ENCODE data around the gene ARHGAP32. TPM values are rescaled to one million over a fixed set of nuclear protein-coding genes. Genes with fewer than 3 reads are reported as not detected.

The ARHGAP32 gene
- total RNA-seq, 1 experiment from 2014 or later = 62.6 TPM

DNA sequence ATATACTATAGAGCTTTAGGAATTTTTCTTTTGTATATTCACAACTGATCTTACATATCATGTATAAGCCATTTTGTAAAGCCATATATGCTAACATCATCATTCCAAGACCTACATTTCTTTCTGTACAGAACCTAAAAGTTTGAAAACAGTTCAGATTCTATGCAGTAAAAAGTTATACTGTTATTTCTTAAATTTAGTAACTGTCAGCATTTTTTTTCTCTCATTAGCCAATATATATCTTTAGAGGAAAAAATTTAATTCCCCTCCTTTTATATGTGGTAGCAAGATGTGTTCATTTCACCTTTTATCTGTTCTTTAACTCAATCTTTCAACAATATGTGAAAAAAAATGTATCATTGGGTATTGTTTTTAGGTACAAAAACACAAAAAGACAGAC, 129.0 kb downstream of the ARHGAP32 start:
- Mint-ChIP-seq H3K4me1 (ENCODE audit: insufficient read depth, unreplicated experiment) (peaks cover 31% of the 10 kb centered on the region), H3K36me3 (ENCODE audit: insufficient read depth, unreplicated experiment) (peaks cover 40% of the 10 kb centered on the region), H3K27ac (ENCODE audit: low read depth, unreplicated experiment) (no peak overlapping the region), H3K4me3 (ENCODE audit: unreplicated experiment) (no peak overlapping the region), H3K27me3 (ENCODE audit: insufficient read depth, unreplicated experiment) (no peaks in the 10 kb centered on the region), H3K9me3 (ENCODE audit: unreplicated experiment) (no peaks in the 10 kb centered on the region)
- no TSS peak for BruUV-seq (replicated peaks)
- ChIA-PET CTCF (interaction anchor here (0.6 kb wide), 1 partner anchor 700 kb away, joined by 3 read pairs; no protein-coding TSS in a partner anchor), POLR2A (interaction anchor here (0.7 to 1.2 kb wide), 2 partner anchors 39 to 57 kb away, joined by 3 read pairs; no protein-coding TSS in a partner anchor)
- intact Hi-C loops (cut with micrococcal nuclease) = no loop called here
- DNase-seq (ENCODE audit: unreplicated experiment) = no peak
- TF ChIP-seq, protein P1, sequence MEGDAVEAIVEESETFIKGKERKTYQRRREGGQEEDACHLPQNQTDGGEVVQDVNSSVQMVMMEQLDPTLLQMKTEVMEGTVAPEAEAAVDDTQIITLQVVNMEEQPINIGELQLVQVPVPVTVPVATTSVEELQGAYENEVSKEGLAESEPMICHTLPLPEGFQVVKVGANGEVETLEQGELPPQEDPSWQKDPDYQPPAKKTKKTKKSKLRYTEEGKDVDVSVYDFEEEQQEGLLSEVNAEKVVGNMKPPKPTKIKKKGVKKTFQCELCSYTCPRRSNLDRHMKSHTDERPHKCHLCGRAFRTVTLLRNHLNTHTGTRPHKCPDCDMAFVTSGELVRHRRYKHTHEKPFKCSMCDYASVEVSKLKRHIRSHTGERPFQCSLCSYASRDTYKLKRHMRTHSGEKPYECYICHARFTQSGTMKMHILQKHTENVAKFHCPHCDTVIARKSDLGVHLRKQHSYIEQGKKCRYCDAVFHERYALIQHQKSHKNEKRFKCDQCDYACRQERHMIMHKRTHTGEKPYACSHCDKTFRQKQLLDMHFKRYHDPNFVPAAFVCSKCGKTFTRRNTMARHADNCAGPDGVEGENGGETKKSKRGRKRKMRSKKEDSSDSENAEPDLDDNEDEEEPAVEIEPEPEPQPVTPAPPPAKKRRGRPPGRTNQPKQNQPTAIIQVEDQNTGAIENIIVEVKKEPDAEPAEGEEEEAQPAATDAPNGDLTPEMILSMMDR (IDR thresholded peaks at IDR 0.05; ENCODE audit: unreplicated experiment) = no peak

GRCh38 chr11:129061492-129062230, 130.5 kb downstream of the ARHGAP32 start:
- TF ChIP-seq, protein P1 (IDR thresholded peaks at IDR 0.05; ENCODE audit: unreplicated experiment) = no peak
- peaks cover 39% of the 10 kb centered on the region for H3K36me3 Mint-ChIP-seq (ENCODE audit: insufficient read depth, unreplicated experiment)
- peak overlapping the region; percentile 90 for H3K27ac Mint-ChIP-seq (ENCODE audit: low read depth, unreplicated experiment)
- no peaks in the 10 kb centered on the region for H3K9me3 Mint-ChIP-seq (ENCODE audit: unreplicated experiment)
- CTCF ChIA-PET = no interaction called here
- peaks cover 19% of the 10 kb centered on the region for H3K4me1 Mint-ChIP-seq (ENCODE audit: insufficient read depth, unreplicated experiment)
- POLR2A ChIA-PET = interaction anchor here (0.7 kb wide), 1 partner anchor 20 kb away, joined by 3 read pairs; no protein-coding TSS in a partner anchor
- peak overlapping the region; percentile 15 for H3K4me3 Mint-ChIP-seq (ENCODE audit: unreplicated experiment)
- TSS peak; percentile 94 for BruUV-seq (replicated peaks)
- peak; percentile 81 for DNase-seq (ENCODE audit: unreplicated experiment)
- no peaks in the 10 kb centered on the region for H3K27me3 Mint-ChIP-seq (ENCODE audit: insufficient read depth, unreplicated experiment)
- intact Hi-C loops (cut with micrococcal nuclease) = no loop called here

GRCh38 chr11:129056916-129057315, 135.2 kb downstream of the ARHGAP32 start:
- TF ChIP-seq, protein P1 (IDR thresholded peaks at IDR 0.05; ENCODE audit: unreplicated experiment) = no peak
- no peak for DNase-seq (ENCODE audit: unreplicated experiment)
- intact Hi-C loops (cut with micrococcal nuclease) = no loop called here
- H3K36me3 Mint-ChIP-seq (ENCODE audit: insufficient read depth, unreplicated experiment) = peaks cover 6% of the 10 kb centered on the region
- ChIA-PET CTCF (interaction anchor here (0.7 to 1.5 kb wide), 2 partner anchors 10 to 171 kb away, joined by 3 read pairs; no protein-coding TSS in a partner anchor), POLR2A (interaction anchor here (0.6 to 1.1 kb wide), 3 partner anchors 9 to 11 kb away, joined by 3 to 4 read pairs (median 3); no protein-coding TSS in a partner anchor)
- peak overlapping the region; percentile 35 for H3K27ac Mint-ChIP-seq (ENCODE audit: low read depth, unreplicated experiment)
- no peak overlapping the region for H3K4me3 Mint-ChIP-seq (ENCODE audit: unreplicated experiment)
- BruUV-seq (replicated peaks) = no TSS peak
- peaks cover 15% of the 10 kb centered on the region for H3K4me1 Mint-ChIP-seq (ENCODE audit: insufficient read depth, unreplicated experiment)
- no peaks in the 10 kb centered on the region for H3K9me3 Mint-ChIP-seq (ENCODE audit: unreplicated experiment)
- H3K27me3 Mint-ChIP-seq (ENCODE audit: insufficient read depth, unreplicated experiment) = no peaks in the 10 kb centered on the region

DNA sequence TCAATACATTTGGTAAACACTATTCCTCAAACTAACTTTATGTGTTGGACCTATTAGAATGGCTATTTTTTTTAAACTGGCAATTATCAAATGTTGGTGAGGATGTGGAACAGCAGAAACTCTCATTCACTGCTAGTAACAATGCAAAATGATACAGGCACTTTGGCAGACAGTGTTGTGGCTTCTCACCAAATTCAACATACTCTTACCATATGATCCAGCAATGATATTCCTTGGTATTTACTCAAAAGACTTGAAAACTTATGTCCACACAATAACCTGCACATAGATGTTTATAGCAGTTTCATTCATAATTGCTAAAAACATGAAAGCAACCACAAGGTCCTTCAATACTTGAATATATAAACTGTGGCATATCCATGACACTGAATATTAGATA, 136.9 kb downstream of the ARHGAP32 start:
- TF ChIP-seq, protein P1 (IDR thresholded peaks at IDR 0.05; ENCODE audit: unreplicated experiment) = no peak
- ChIA-PET POLR2A (interaction anchor here (1.4 kb wide), 1 partner anchor 9 kb away, joined by 4 read pairs; no protein-coding TSS in a partner anchor), CTCF (no interaction called here)
- Mint-ChIP-seq H3K4me1 (ENCODE audit: insufficient read depth, unreplicated experiment) (peaks cover 5% of the 10 kb centered on the region), H3K4me3 (ENCODE audit: unreplicated experiment) (no peak overlapping the region), H3K9me3 (ENCODE audit: unreplicated experiment) (no peaks in the 10 kb centered on the region), H3K27me3 (ENCODE audit: insufficient read depth, unreplicated experiment) (no peaks in the 10 kb centered on the region), H3K27ac (ENCODE audit: low read depth, unreplicated experiment) (no peak overlapping the region), H3K36me3 (ENCODE audit: insufficient read depth, unreplicated experiment) (peaks cover 12% of the 10 kb centered on the region)
- no TSS peak for BruUV-seq (replicated peaks)
- intact Hi-C loops (cut with micrococcal nuclease) = no loop called here
- no peak for DNase-seq (ENCODE audit: unreplicated experiment)
